ENCODE data around the gene C7orf33. TPM values are rescaled to one million over a fixed set of nuclear protein-coding genes. Genes with fewer than 3 reads are reported as not detected.

C7orf33 gene
- polyA plus RNA-seq, 1 donor from 2014 or later: not detected

DNA sequence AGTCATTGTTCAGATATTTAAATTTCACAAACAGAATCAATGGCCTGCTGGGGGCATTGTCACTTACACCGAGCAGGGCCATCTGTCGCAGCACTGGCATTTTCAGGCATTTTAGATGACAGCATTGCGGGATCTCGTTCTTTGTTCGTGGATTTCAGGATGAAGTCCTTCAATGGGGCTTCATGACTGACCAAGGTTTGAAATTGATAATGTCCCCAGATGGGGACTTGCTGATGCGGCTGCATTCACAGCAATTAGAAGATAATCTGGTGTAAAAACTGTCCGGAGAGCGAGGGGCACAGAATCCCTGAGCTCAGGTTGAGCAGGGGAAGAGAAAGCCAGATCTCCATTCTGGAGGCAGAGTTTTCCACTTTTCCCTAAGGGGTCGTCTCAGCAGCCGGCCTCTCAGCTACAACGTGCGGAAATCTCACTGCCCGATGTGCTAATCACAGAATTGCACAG is 1.9 kb upstream of the C7orf33 start:
- no peak overlapping the region for H3K4me2 ChIP-seq (ENCODE audit: low read length)
- no peaks in the 10 kb centered on the region for H4K20me1 ChIP-seq (ENCODE audit: insufficient read depth)
- TF ChIP-seq TAF1 (IDR thresholded peaks at IDR 0.05; ENCODE audit: low read depth): no peak
- TF ChIP-seq, protein P1, sequence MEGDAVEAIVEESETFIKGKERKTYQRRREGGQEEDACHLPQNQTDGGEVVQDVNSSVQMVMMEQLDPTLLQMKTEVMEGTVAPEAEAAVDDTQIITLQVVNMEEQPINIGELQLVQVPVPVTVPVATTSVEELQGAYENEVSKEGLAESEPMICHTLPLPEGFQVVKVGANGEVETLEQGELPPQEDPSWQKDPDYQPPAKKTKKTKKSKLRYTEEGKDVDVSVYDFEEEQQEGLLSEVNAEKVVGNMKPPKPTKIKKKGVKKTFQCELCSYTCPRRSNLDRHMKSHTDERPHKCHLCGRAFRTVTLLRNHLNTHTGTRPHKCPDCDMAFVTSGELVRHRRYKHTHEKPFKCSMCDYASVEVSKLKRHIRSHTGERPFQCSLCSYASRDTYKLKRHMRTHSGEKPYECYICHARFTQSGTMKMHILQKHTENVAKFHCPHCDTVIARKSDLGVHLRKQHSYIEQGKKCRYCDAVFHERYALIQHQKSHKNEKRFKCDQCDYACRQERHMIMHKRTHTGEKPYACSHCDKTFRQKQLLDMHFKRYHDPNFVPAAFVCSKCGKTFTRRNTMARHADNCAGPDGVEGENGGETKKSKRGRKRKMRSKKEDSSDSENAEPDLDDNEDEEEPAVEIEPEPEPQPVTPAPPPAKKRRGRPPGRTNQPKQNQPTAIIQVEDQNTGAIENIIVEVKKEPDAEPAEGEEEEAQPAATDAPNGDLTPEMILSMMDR (IDR thresholded peaks at IDR 0.05; ENCODE audit: poor library complexity, severe bottlenecking): no peak
- no peak for TF ChIP-seq EP300 (conservative IDR thresholded peaks at IDR 0.05; ENCODE audit: poor library complexity, severe bottlenecking)
- TF ChIP-seq EZH2 (IDR thresholded peaks at IDR 0.05; ENCODE audit: borderline replicate concordance, insufficient read depth, low read length, poor library complexity, severe bottlenecking): no peak
- TF ChIP-seq, protein P2, sequence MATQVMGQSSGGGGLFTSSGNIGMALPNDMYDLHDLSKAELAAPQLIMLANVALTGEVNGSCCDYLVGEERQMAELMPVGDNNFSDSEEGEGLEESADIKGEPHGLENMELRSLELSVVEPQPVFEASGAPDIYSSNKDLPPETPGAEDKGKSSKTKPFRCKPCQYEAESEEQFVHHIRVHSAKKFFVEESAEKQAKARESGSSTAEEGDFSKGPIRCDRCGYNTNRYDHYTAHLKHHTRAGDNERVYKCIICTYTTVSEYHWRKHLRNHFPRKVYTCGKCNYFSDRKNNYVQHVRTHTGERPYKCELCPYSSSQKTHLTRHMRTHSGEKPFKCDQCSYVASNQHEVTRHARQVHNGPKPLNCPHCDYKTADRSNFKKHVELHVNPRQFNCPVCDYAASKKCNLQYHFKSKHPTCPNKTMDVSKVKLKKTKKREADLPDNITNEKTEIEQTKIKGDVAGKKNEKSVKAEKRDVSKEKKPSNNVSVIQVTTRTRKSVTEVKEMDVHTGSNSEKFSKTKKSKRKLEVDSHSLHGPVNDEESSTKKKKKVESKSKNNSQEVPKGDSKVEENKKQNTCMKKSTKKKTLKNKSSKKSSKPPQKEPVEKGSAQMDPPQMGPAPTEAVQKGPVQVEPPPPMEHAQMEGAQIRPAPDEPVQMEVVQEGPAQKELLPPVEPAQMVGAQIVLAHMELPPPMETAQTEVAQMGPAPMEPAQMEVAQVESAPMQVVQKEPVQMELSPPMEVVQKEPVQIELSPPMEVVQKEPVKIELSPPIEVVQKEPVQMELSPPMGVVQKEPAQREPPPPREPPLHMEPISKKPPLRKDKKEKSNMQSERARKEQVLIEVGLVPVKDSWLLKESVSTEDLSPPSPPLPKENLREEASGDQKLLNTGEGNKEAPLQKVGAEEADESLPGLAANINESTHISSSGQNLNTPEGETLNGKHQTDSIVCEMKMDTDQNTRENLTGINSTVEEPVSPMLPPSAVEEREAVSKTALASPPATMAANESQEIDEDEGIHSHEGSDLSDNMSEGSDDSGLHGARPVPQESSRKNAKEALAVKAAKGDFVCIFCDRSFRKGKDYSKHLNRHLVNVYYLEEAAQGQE (IDR thresholded peaks at IDR 0.05; ENCODE audit: borderline replicate concordance): no peak
- TF ChIP-seq POLR2AphosphoS5 (IDR thresholded peaks at IDR 0.05): no peak
- no peak for TF ChIP-seq RAD21 (conservative IDR thresholded peaks at IDR 0.05)
- TF ChIP-seq SMC3 (conservative IDR thresholded peaks at IDR 0.05; ENCODE audit: poor library complexity): no peak
- no peak overlapping the region for H3K27ac ChIP-seq (ENCODE audit: low read length)
- H3K79me2 ChIP-seq (replicated peaks; ENCODE audit: insufficient read depth, low read length): no peaks in the 10 kb centered on the region
- H3F3A ChIP-seq (ENCODE audit: insufficient read depth, low read length, poor library complexity, severe bottlenecking): no peaks in the 10 kb centered on the region
- no peaks in the 10 kb centered on the region for H3K36me3 ChIP-seq (ENCODE audit: insufficient read depth, low read length)
- H3K4me3 ChIP-seq (ENCODE audit: low read length): no peak overlapping the region
- no peak overlapping the region for H3K9ac ChIP-seq (ENCODE audit: low read length)
- H3K9me2 ChIP-seq (ENCODE audit: insufficient read depth, low read length): no peaks in the 10 kb centered on the region
- H2AFZ ChIP-seq (ENCODE audit: low read depth, low read length): no peak overlapping the region
- no peaks in the 10 kb centered on the region for H3K9me3 ChIP-seq (ENCODE audit: low read length)
- no peaks in the 10 kb centered on the region for H3K27me3 ChIP-seq (ENCODE audit: insufficient read depth, low read depth, low read length)

DNA sequence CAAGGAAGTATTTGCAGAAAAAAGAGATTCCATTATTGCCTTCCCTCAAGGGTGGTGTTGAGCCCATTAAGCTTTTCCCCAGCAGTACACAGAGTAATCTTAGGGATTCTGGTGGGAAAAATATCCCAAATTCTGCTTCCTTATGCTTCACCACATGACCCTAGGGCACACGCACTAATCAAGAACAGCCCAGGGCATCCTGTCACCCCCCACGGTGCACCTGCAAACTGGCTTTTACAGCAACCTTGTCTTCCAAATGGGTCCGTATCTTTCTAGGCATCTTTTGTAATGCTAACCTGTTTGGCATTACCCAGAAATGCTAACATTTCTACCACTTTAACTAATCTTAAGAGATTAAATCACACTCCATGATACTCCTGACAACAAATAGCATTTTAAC is 926 bp upstream of the C7orf33 start:
- Histone ChIP-seq H3K9me3 (ENCODE audit: low read length) (no peaks in the 10 kb centered on the region), H3K4me2 (ENCODE audit: low read length) (no peak overlapping the region), H3K27ac (ENCODE audit: low read length) (no peak overlapping the region)

More for the DNA sequence above, 926 bp upstream of the C7orf33 start:
- no peaks in the 10 kb centered on the region for H4K20me1 ChIP-seq (ENCODE audit: insufficient read depth)
- TF ChIP-seq RAD21 (conservative IDR thresholded peaks at IDR 0.05) (no peak), MXI1 (conservative IDR thresholded peaks at IDR 0.05; ENCODE audit: poor library complexity, severe bottlenecking) (no peak), POLR2AphosphoS5 (IDR thresholded peaks at IDR 0.05) (no peak), TAF1 (IDR thresholded peaks at IDR 0.05; ENCODE audit: low read depth) (no peak), EZH2 (IDR thresholded peaks at IDR 0.05; ENCODE audit: borderline replicate concordance, insufficient read depth, low read length, poor library complexity, severe bottlenecking) (no peak), EP300 (conservative IDR thresholded peaks at IDR 0.05; ENCODE audit: poor library complexity, severe bottlenecking) (no peak), SMC3 (conservative IDR thresholded peaks at IDR 0.05; ENCODE audit: poor library complexity) (no peak)
- TF ChIP-seq, protein P1 (IDR thresholded peaks at IDR 0.05; ENCODE audit: poor library complexity, severe bottlenecking): no peak
- TF ChIP-seq, protein P2 (IDR thresholded peaks at IDR 0.05; ENCODE audit: borderline replicate concordance): no peak
- no peaks in the 10 kb centered on the region for H3K27me3 ChIP-seq (ENCODE audit: insufficient read depth, low read depth, low read length)
- no peak overlapping the region for H3K4me3 ChIP-seq (ENCODE audit: low read length)
- no peak overlapping the region for H2AFZ ChIP-seq (ENCODE audit: low read depth, low read length)
- no peaks in the 10 kb centered on the region for H3K36me3 ChIP-seq (ENCODE audit: insufficient read depth, low read length)
- H3K9me2 ChIP-seq (ENCODE audit: insufficient read depth, low read length): no peaks in the 10 kb centered on the region
- no peaks in the 10 kb centered on the region for H3F3A ChIP-seq (ENCODE audit: insufficient read depth, low read length, poor library complexity, severe bottlenecking)
- no peak overlapping the region for H3K9ac ChIP-seq (ENCODE audit: low read length)
- H3K79me2 ChIP-seq (replicated peaks; ENCODE audit: insufficient read depth, low read length): no peaks in the 10 kb centered on the region

Data from neural cell (in vitro differentiated cells).